IMR-90 (cell line): ENCODE results near the gene MAG.

Experiments used
- BHLHE40 ChIP-seq: fragments of 150-350 bp; IDR thresholded peaks from 2 replicates; pipeline ENCODE4 v1.6.1; 2016; ENCODE audit warnings: mild to moderate bottlenecking, low read depth, low read length
- CEBPB ChIP-seq: IDR thresholded peaks from 2 replicates; pipeline ENCODE4 v1.6.1; 2012; ENCODE audit warnings: low read depth, low read length, improper control_type of control experiment
- CTCF ChIP-seq: conservative IDR thresholded peaks from 2 replicates; pipeline ENCODE4 v1.5.1; 2012; ENCODE audit warnings: mild to moderate bottlenecking, low read depth, low read length, improper control_type of control experiment
- MXI1 ChIP-seq: IDR thresholded peaks from 2 replicates; pipeline ENCODE4 v1.6.1; 2012; ENCODE audit warnings: low read depth, mild to moderate bottlenecking, low read length, moderate library complexity, borderline replicate concordance
- POLR2A ChIP-seq: IDR thresholded peaks from 2 replicates; pipeline ENCODE4 v1.6.1; 2012; ENCODE audit warnings: mild to moderate bottlenecking, low read depth, low read length
- RAD21 ChIP-seq: IDR thresholded peaks from 2 replicates; pipeline ENCODE4 v1.6.1; 2012; ENCODE audit warnings: low read length, improper control_type of control experiment
- RCOR1 ChIP-seq: IDR thresholded peaks from 2 replicates; pipeline ENCODE4 v1.6.1; 2012; ENCODE audit warnings: mild to moderate bottlenecking, low read length, improper control_type of control experiment; ENCODE audit not compliant: insufficient replicate concordance
- RFX5 ChIP-seq: IDR thresholded peaks from 2 replicates; pipeline ENCODE4 v1.8.0; 2012; ENCODE audit warnings: low read depth, mild to moderate bottlenecking, low read length, moderate library complexity
- SMC3 ChIP-seq: fragments of 150-350 bp; IDR thresholded peaks from 2 replicates; pipeline ENCODE4 v1.6.1; 2016; ENCODE audit warnings: low read depth, mild to moderate bottlenecking, antibody characterized with exemption, low read length, moderate library complexity
- TF ChIP-seq, protein P1 (sequence below): fragments of 150-350 bp; IDR thresholded peaks from 2 replicates; pipeline ENCODE4 v1.6.1; 2017; ENCODE audit warnings: mild to moderate bottlenecking, antibody characterized with exemption, low read length, low read depth

- TF ChIP-seq RCOR1 = no peak
- TF ChIP-seq POLR2A = no peak
- TF ChIP-seq BHLHE40 = no peak
- TF ChIP-seq CTCF = no peak
- no peak for TF ChIP-seq SMC3
- no peak for TF ChIP-seq MXI1
- no peak for TF ChIP-seq RAD21
- TF ChIP-seq CEBPB = no peak
- TF ChIP-seq, protein P1, sequence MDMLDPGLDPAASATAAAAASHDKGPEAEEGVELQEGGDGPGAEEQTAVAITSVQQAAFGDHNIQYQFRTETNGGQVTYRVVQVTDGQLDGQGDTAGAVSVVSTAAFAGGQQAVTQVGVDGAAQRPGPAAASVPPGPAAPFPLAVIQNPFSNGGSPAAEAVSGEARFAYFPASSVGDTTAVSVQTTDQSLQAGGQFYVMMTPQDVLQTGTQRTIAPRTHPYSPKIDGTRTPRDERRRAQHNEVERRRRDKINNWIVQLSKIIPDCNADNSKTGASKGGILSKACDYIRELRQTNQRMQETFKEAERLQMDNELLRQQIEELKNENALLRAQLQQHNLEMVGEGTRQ = no peak
- no peak for TF ChIP-seq RFX5
Observed at GRCh38 chr19:35320065-35320713, 28.2 kb downstream of the MAG start.
